Endothelial cell of umbilical vein (primary cell): ENCODE results near the gene HNRNPA1L2. TPM values are rescaled to one million over a fixed set of nuclear protein-coding genes. Genes with fewer than 3 reads are reported as not detected.

Source experiments
- BruUV-seq: library from RNA; stranded (reverse); fragments of 400-500 nt; replicated peaks from 2 replicates; lab custom pipeline; 2021; lab: Mats Ljungman, UMichigan
- CTCF ChIA-PET: fragments of 300-600, 350-600 bp; sonication (Branson Sonifier 250); formaldehyde crosslinking; loops from one replicate; lab custom pipeline; 2021; ENCODE audit warnings: antibody characterized with exemption, inconsistent platforms; lab: Charles Lee
- POLR2A ChIA-PET: fragments of 300-600, 350-600 bp; sonication (Branson Sonifier 250); formaldehyde crosslinking; loops from one replicate; lab custom pipeline; 2021; ENCODE audit warnings: antibody characterized with exemption, inconsistent platforms; lab: Charles Lee
- DNase-seq: peaks from one replicate; pipeline ENCODE4 v3.0.0-alpha.2; 2011; ENCODE audit warnings: low read depth, low spot score
- FAIRE-seq: peaks from 2 replicates; lab custom pipeline; 2011; peaks lifted over from hg19 to GRCh38; lab: Jason Lieb, UNC
- H2AFZ ChIP-seq: 2 replicates; pipeline ENCODE4 v1.6.0; 2012; ENCODE audit warnings: low read depth, low read length, control low read depth, inconsistent platforms
- H3K27ac ChIP-seq: 2 replicates; pipeline ENCODE4 v1.5.1; 2011; ENCODE audit warnings: low read depth, mild to moderate bottlenecking, control low read depth, low read length, moderate library complexity; ENCODE audit not compliant: insufficient read depth
- H3K27me3 ChIP-seq, 2 experiments: 2 replicates each; pipeline versions ENCODE4 v1.6.0 to v1.6.1; 2011; ENCODE audit warnings: low read length in 2 of 2, mixed read lengths in 1 of 2; ENCODE audit not compliant: control insufficient read depth in 2 of 2, insufficient read depth in 2 of 2
- H3K36me3 ChIP-seq, 2 experiments: 2 replicates in 1 of 2; 3 replicates in 1 of 2; pipeline ENCODE4 v1.5.1; 2011; ENCODE audit warnings: low read length in 2 of 2, mild to moderate bottlenecking in 1 of 2, moderate library complexity in 1 of 2; ENCODE audit not compliant: control insufficient read depth in 2 of 2, insufficient read depth in 2 of 2; ENCODE audit errors: extremely low read depth in 1 of 2
- H3K4me1 ChIP-seq: 3 replicates; pipeline ENCODE4 v1.5.1; 2011; ENCODE audit warnings: mild to moderate bottlenecking, low read length; ENCODE audit not compliant: control insufficient read depth, insufficient read depth; ENCODE audit errors: extremely low read depth
- H3K4me2 ChIP-seq: 2 replicates; pipeline ENCODE4 v1.6.1; 2011; ENCODE audit warnings: low read length, control low read depth, mixed read lengths; ENCODE audit not compliant: insufficient read depth
- H3K4me3 ChIP-seq, 3 experiments: fragments of 200-600 bp in 1 of 3; sonication (generic), shearing (Covaris generic) in 1 of 3; replicated peaks in 1 of 3; 2 replicates each; pipeline ENCODE4 v1.5.1; 2011 to 2016; ENCODE audit warnings: control low read depth in 3 of 3, low read length in 3 of 3, mild to moderate bottlenecking in 2 of 3, inconsistent platforms in 1 of 3, low read depth in 1 of 3, moderate library complexity in 1 of 3; ENCODE audit not compliant: insufficient read depth in 1 of 3
- H3K79me2 ChIP-seq: 2 replicates; pipeline ENCODE4 v1.6.0; 2012; ENCODE audit warnings: low read length, inconsistent platforms; ENCODE audit not compliant: control insufficient read depth, insufficient read depth
- H3K9ac ChIP-seq: replicated peaks from 2 replicates; pipeline ENCODE3; 2011; ENCODE audit warnings: low read length, control low read depth; ENCODE audit not compliant: insufficient read depth; ENCODE audit errors: extremely low read depth
- H3K9me1 ChIP-seq: replicated peaks from 3 replicates; pipeline ENCODE4 v1.6.0; 2011; ENCODE audit warnings: mild to moderate bottlenecking, low read length; ENCODE audit not compliant: control insufficient read depth, insufficient read depth; ENCODE audit errors: extremely low read depth
- H3K9me3 ChIP-seq: replicated peaks from 2 replicates; pipeline ENCODE4 v1.5.1; 2012; ENCODE audit warnings: low read length, inconsistent platforms; ENCODE audit not compliant: control insufficient read depth, insufficient read depth
- H4K20me1 ChIP-seq: replicated peaks from 2 replicates; pipeline ENCODE3; 2011; ENCODE audit warnings: mild to moderate bottlenecking, low read length; ENCODE audit not compliant: control insufficient read depth, insufficient read depth; ENCODE audit errors: extremely low read depth
- EZH2 ChIP-seq: IDR thresholded peaks from 2 replicates; pipeline ENCODE4 v1.6.1; 2012; ENCODE audit warnings: borderline replicate concordance, low read depth, mild to moderate bottlenecking, moderate library complexity, low read length, inconsistent platforms; ENCODE audit not compliant: severe bottlenecking
- FOS ChIP-seq: IDR thresholded peaks from 2 replicates; pipeline ENCODE4 v1.6.1; 2011; ENCODE audit warnings: mild to moderate bottlenecking, low read length, moderate library complexity, borderline replicate concordance; ENCODE audit not compliant: insufficient read depth
- GATA2 ChIP-seq: IDR thresholded peaks from 2 replicates; pipeline ENCODE4 v1.7.0; 2011; ENCODE audit warnings: low read depth, mild to moderate bottlenecking, moderate library complexity, mixed read lengths, low read length; ENCODE audit not compliant: insufficient read length, insufficient read depth
- JUN ChIP-seq: IDR thresholded peaks from 2 replicates; pipeline ENCODE4 v1.6.1; 2011; ENCODE audit warnings: borderline replicate concordance, low read depth; ENCODE audit not compliant: insufficient read length, insufficient read depth
- MYC ChIP-seq: IDR thresholded peaks from one replicate; pipeline ENCODE4 v1.6.1; 2011; ENCODE audit warnings: mild to moderate bottlenecking, low read depth, low read length
- POLR2A ChIP-seq: IDR thresholded peaks from 2 replicates; pipeline ENCODE4 v1.6.1; 2012; ENCODE audit warnings: low read depth, mild to moderate bottlenecking, control low read depth, low read length
- POLR2AphosphoS5 ChIP-seq: IDR thresholded peaks from 2 replicates; pipeline ENCODE4 v1.6.1; 2012; ENCODE audit warnings: low read depth, mild to moderate bottlenecking, control low read depth, low read length, moderate library complexity; ENCODE audit not compliant: insufficient read depth
- dilution Hi-C: fragments of 300-500 bp; cut with MboI; formaldehyde crosslinking; loops from one replicate; pipeline ENCODE4 v1.15.0; 2019; ENCODE audit warnings: low sequenced_read_pairs; ENCODE audit not compliant: extremely low pct_ligation_motif_present
- intact Hi-C: fragments of 100-400 bp; cut with micrococcal nuclease; formaldehyde crosslinking; loops from one replicate; pipeline ENCODE4 v1.10.0; 2022
- polyA plus RNA-seq, 4 experiments: library from polyadenylated mRNA; depleted of rRNA in 3 of 4; stranded (reverse) in 3 of 4; unstranded in 1 of 4; fragments of >200 nt; gene quantifications; 2 replicates each; pipeline versions ENCODE4 v1.2.1 to v1.2.3, GENCODE V29; 2011 to 2012; ENCODE audit warnings: missing spikeins in 1 of 4
- total RNA-seq: library from RNA; stranded (reverse); gene quantifications from 2 replicates; pipeline ENCODE4 v1.2.3, GENCODE V29; 2021
- TF ChIP-seq, protein P1 (sequence below): IDR thresholded peaks from 2 replicates; pipeline ENCODE4 v1.6.1; 2011; ENCODE audit not compliant: insufficient read depth, insufficient read length
- TF ChIP-seq, protein P2 (sequence below), 2 donors: IDR thresholded peaks; 1 replicate in 1 of 2; 2 replicates in 1 of 2; pipeline ENCODE4 v1.5.1; 2011; ENCODE audit warnings: low read length in 2 of 2, mild to moderate bottlenecking in 2 of 2, moderate library complexity in 2 of 2, control low read depth in 1 of 2, inconsistent platforms in 1 of 2, low read depth in 1 of 2; ENCODE audit not compliant: insufficient read depth in 1 of 2; ENCODE audit errors: extremely low read depth in 1 of 2

Gene HNRNPA1L2
- total and polyA plus RNA-seq, 2 donors (not counting 3 experiments of a cell fraction or from before 2014, with no cell fraction given), result 5.4 to 11.7 TPM

DNA sequence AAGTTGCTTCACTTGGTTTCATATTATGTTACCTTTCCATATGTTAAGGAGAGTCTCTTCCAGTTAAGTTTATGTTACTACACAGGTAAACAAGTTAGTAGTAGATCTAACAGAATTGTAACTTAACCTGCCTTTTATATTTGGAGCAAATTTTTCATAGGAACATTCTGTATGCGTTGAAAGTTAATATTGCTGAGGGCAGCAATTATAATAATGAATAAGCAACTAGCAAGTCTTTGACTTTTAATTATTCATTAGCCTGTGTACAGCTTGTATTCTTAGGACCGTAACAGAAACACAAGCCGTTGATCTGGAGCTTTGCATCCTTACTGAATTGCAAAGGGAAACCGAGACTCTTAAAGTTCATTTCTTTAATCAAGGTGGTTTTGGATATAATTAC, 22.0 kb downstream of the HNRNPA1L2 start:
- Histone ChIP-seq H3K36me3 (peaks cover 5 to 25% of the 10 kb centered on the region in 2 experiments), H3K27me3 (no peaks in the 10 kb centered on the region), H3K9ac (no peak overlapping the region), H3K4me2 (no peak overlapping the region), H3K9me1 (no peaks in the 10 kb centered on the region), H2AFZ (no peak overlapping the region), H3K4me1 (no peaks in the 10 kb centered on the region), H3K79me2 (peaks cover 11% of the 10 kb centered on the region), H3K4me3 (no peak overlapping the region), H4K20me1 (no peaks in the 10 kb centered on the region), H3K27ac (no peak overlapping the region), H3K9me3 (no peaks in the 10 kb centered on the region)
- BruUV-seq, result no TSS peak
- intact Hi-C loops, result loop anchor here (2.0 kb wide), 2 partner anchors 177 to 305 kb away; no protein-coding TSS in a partner anchor
- DNase-seq (no peak), FAIRE-seq (no peak)
- TF ChIP-seq POLR2AphosphoS5 (no peak), EZH2 (no peak), MYC (no peak), POLR2A (no peak), GATA2 (no peak), JUN (no peak), FOS (no peak)
- TF ChIP-seq, protein P1, sequence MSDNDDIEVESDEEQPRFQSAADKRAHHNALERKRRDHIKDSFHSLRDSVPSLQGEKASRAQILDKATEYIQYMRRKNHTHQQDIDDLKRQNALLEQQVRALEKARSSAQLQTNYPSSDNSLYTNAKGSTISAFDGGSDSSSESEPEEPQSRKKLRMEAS, result no peak
- TF ChIP-seq, protein P2, sequence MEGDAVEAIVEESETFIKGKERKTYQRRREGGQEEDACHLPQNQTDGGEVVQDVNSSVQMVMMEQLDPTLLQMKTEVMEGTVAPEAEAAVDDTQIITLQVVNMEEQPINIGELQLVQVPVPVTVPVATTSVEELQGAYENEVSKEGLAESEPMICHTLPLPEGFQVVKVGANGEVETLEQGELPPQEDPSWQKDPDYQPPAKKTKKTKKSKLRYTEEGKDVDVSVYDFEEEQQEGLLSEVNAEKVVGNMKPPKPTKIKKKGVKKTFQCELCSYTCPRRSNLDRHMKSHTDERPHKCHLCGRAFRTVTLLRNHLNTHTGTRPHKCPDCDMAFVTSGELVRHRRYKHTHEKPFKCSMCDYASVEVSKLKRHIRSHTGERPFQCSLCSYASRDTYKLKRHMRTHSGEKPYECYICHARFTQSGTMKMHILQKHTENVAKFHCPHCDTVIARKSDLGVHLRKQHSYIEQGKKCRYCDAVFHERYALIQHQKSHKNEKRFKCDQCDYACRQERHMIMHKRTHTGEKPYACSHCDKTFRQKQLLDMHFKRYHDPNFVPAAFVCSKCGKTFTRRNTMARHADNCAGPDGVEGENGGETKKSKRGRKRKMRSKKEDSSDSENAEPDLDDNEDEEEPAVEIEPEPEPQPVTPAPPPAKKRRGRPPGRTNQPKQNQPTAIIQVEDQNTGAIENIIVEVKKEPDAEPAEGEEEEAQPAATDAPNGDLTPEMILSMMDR (IDR thresholded peaks at IDR 0.05; ENCODE audit: extremely low read depth in 1 of 2, insufficient read depth in 1 of 2, low read depth in 1 of 2, low read length in 2 of 2), result no peak
- POLR2A ChIA-PET, result interaction anchor here (0.6 kb wide), 1 partner anchor 1598 kb away, joined by 3 read pairs; no protein-coding TSS in a partner anchor
- dilution Hi-C loops, result no loop called here
- CTCF ChIA-PET, result interaction anchor here (0.9 to 3.4 kb wide), 16 partner anchors 8 to 586 kb away, joined by 3 to 73 read pairs (median 10); partner anchors contain the start of genes HNRNPA1L2 and SUGT1
